ENCODE data around the gene TRIM56.

GRCh38 chr7:101094791-101095375 is 9.6 kb downstream of the TRIM56 start:
- TF ChIP-seq POLR2A (IDR thresholded peaks at IDR 0.05; ENCODE audit: extremely low read depth, insufficient read length) (no peak), MYC (IDR thresholded peaks at IDR 0.05; ENCODE audit: low read depth, low read length) (0 out of 2 replicates have a peak, but pooled peaks have one; percentile 5), MAX (IDR thresholded peaks at IDR 0.05; ENCODE audit: low read depth, low read length) (no peak)
- TF ChIP-seq, protein P1, sequence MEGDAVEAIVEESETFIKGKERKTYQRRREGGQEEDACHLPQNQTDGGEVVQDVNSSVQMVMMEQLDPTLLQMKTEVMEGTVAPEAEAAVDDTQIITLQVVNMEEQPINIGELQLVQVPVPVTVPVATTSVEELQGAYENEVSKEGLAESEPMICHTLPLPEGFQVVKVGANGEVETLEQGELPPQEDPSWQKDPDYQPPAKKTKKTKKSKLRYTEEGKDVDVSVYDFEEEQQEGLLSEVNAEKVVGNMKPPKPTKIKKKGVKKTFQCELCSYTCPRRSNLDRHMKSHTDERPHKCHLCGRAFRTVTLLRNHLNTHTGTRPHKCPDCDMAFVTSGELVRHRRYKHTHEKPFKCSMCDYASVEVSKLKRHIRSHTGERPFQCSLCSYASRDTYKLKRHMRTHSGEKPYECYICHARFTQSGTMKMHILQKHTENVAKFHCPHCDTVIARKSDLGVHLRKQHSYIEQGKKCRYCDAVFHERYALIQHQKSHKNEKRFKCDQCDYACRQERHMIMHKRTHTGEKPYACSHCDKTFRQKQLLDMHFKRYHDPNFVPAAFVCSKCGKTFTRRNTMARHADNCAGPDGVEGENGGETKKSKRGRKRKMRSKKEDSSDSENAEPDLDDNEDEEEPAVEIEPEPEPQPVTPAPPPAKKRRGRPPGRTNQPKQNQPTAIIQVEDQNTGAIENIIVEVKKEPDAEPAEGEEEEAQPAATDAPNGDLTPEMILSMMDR (IDR thresholded peaks at IDR 0.05; ENCODE audit: low read depth, low read length), result peak; percentile 93
